MM.1S (cell line): ENCODE measurements around the gene PADI1.

Experiments used
- EZH2 ChIP-seq: fragments of 300-600 bp; sonication (generic); optimal IDR thresholded peaks from 2 replicates; pipeline ENCODE3; 2017; ENCODE audit warnings: low read depth, mild to moderate bottlenecking, antibody characterized with exemption, low read length, mixed read lengths
- EZH2phosphoT487 ChIP-seq: fragments of 300-600 bp; sonication (generic); IDR thresholded peaks from 2 replicates; pipeline ENCODE4 v1.6.1; 2018; ENCODE audit warnings: antibody characterized with exemption, low read length
- TF ChIP-seq, protein P1 (sequence below): fragments of 300-600 bp; sonication (generic); IDR thresholded peaks from 2 replicates; pipeline ENCODE4 v1.5.1; 2016; ENCODE audit warnings: antibody characterized with exemption, low read length, mixed read lengths

- TF ChIP-seq, protein P1, sequence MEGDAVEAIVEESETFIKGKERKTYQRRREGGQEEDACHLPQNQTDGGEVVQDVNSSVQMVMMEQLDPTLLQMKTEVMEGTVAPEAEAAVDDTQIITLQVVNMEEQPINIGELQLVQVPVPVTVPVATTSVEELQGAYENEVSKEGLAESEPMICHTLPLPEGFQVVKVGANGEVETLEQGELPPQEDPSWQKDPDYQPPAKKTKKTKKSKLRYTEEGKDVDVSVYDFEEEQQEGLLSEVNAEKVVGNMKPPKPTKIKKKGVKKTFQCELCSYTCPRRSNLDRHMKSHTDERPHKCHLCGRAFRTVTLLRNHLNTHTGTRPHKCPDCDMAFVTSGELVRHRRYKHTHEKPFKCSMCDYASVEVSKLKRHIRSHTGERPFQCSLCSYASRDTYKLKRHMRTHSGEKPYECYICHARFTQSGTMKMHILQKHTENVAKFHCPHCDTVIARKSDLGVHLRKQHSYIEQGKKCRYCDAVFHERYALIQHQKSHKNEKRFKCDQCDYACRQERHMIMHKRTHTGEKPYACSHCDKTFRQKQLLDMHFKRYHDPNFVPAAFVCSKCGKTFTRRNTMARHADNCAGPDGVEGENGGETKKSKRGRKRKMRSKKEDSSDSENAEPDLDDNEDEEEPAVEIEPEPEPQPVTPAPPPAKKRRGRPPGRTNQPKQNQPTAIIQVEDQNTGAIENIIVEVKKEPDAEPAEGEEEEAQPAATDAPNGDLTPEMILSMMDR = no peak
- TF ChIP-seq EZH2 = no peak
- no peak for TF ChIP-seq EZH2phosphoT487
Measured at GRCh38 chr1:17237561-17237903, 32.6 kb downstream of the PADI1 start.
